ENCODE measurements around the gene ADD3. TPM values are rescaled to one million over a fixed set of nuclear protein-coding genes. Genes with fewer than 3 reads are reported as not detected.

ADD3 gene
- total RNA-seq, 1 donor, result 1,018 TPM

DNA sequence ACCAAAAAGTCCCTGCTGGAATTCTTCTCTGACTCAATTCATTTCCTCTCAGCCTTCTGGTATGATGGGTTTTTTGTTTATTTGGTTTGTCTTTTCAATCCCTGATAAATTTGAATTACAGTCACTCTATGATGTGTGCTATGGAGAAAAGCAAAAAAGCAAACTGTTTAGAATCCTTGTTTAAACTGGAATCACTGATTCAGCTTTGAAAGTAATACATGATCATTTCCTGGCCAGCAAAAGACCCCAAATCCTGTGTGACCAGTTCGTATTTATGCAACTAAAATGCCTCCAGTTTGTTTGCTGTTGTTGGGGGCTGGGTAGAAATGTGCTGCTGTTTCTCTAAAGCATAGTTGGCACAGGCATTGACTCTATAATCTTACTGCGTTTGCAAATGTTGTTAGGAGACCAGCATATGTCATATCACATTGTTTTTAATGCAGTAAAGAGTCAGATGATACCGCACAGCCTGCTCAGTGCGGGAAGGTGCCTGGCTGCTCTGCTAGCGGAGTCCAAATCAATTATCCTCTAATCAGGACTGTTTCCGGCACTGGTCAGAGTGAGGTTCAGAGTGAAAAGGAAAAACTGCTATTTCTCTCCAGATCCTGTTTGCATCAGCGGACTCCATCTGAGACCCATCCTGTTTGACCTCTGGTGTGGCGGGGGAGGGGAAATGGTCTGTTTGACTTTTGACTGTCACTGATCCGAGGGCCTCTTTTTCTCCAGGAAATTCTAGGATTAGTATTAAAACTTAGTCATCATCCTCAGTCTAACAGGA lies 40.6 kb upstream of the ADD3 start:
- DNase-seq (ENCODE audit: insufficient read length, low spot score, missing footprints), result peak; percentile 61
- Histone ChIP-seq H2AFZ (ENCODE audit: low read length) (peak overlapping the region; percentile 39), H3K27me3 (ENCODE audit: insufficient read depth, low read length) (no peaks in the 10 kb centered on the region), H3K4me3 (ENCODE audit: insufficient read depth, low read length) (peak overlapping the region; percentile 19), H3K79me2 (ENCODE audit: insufficient read depth, low read length) (no peaks in the 10 kb centered on the region), H3K4me2 (ENCODE audit: insufficient read depth, low read length) (peak overlapping the region; percentile 61), H4K20me1 (ENCODE audit: insufficient read depth, low read length) (no peaks in the 10 kb centered on the region), H3K9me3 (ENCODE audit: low read depth, low read length) (no peaks in the 10 kb centered on the region), H3K4me1 (ENCODE audit: insufficient read depth, low read length) (peaks cover 54% of the 10 kb centered on the region), H3K36me3 (ENCODE audit: insufficient read depth, low read length) (no peaks in the 10 kb centered on the region), H3K27ac (ENCODE audit: low read depth, low read length) (peak overlapping the region; percentile 85)
- TF ChIP-seq, protein P1, sequence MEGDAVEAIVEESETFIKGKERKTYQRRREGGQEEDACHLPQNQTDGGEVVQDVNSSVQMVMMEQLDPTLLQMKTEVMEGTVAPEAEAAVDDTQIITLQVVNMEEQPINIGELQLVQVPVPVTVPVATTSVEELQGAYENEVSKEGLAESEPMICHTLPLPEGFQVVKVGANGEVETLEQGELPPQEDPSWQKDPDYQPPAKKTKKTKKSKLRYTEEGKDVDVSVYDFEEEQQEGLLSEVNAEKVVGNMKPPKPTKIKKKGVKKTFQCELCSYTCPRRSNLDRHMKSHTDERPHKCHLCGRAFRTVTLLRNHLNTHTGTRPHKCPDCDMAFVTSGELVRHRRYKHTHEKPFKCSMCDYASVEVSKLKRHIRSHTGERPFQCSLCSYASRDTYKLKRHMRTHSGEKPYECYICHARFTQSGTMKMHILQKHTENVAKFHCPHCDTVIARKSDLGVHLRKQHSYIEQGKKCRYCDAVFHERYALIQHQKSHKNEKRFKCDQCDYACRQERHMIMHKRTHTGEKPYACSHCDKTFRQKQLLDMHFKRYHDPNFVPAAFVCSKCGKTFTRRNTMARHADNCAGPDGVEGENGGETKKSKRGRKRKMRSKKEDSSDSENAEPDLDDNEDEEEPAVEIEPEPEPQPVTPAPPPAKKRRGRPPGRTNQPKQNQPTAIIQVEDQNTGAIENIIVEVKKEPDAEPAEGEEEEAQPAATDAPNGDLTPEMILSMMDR (IDR thresholded peaks at IDR 0.05; ENCODE audit: extremely low read depth, low read depth, low read length), result no peak

DNA sequence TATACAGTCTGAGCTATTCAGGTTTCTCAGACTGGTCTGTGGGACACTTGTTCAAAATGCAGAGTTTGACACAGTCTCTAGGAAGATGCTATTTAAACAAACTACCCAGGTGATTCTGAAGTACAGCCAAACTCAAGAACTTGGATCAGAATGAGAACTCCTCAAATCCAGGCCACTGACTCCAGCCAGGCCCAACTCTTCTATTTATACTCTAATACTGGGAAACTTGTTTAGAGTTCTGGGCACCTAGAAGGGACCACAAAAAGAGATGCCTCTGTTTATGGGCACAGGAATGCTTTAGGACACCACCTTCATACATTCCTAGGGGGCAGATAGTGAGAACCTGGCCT lies 40.1 kb upstream of the ADD3 start:
- Histone ChIP-seq H3K9me3 (ENCODE audit: low read depth, low read length) (no peaks in the 10 kb centered on the region), H3K27me3 (ENCODE audit: insufficient read depth, low read length) (no peaks in the 10 kb centered on the region), H3K36me3 (ENCODE audit: insufficient read depth, low read length) (no peaks in the 10 kb centered on the region), H3K4me3 (ENCODE audit: insufficient read depth, low read length) (peak overlapping the region; percentile 19), H2AFZ (ENCODE audit: low read length) (peak overlapping the region; percentile 39), H3K27ac (ENCODE audit: low read depth, low read length) (peak overlapping the region; percentile 85), H3K79me2 (ENCODE audit: insufficient read depth, low read length) (no peaks in the 10 kb centered on the region), H4K20me1 (ENCODE audit: insufficient read depth, low read length) (no peaks in the 10 kb centered on the region), H3K4me2 (ENCODE audit: insufficient read depth, low read length) (peak overlapping the region; percentile 61), H3K4me1 (ENCODE audit: insufficient read depth, low read length) (peaks cover 49% of the 10 kb centered on the region)
- TF ChIP-seq, protein P1 (IDR thresholded peaks at IDR 0.05; ENCODE audit: extremely low read depth, low read depth, low read length), result no peak
- no peak for DNase-seq (ENCODE audit: insufficient read length, low spot score, missing footprints)

DNA sequence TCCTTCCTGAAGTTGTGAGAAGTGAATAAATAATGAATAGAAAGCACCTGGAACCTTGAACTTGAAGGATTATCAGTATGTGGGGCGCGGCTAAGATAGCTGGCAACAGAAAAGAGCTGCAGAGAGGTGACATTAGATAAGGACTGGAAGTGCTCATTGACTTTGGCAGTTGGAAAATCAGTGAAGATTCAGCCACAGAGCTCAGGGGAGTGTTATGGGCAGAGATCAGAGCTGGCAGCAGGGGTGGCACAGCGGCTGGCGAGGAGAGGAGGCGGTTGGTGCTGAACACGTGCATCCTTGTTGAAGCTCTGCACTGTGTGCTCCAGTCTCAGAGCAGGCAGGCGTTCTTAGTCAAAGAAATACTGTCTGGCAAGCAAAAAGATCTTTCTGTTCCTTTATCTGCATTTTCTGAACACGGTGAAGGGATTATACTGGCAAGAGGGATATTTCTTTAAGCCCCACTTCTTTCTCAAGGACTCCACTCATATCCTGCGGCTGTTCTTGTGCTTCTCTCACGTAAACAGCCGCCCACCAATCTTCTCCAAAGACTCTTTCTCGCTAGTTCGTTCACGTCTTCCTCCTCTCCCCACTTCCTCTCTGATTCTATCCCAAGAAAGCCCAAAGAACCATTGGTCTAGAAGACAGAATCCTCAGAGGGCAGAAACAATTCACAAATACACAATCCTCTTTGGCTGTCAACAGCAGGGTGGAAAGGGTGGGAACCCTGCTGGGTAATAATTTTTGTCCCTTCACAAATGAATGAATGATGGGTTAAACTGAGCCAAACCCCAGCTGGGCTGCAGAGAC lies 38.6 kb upstream of the ADD3 start:
- H4K20me1 ChIP-seq (ENCODE audit: insufficient read depth, low read length), result no peaks in the 10 kb centered on the region
- no peak overlapping the region for H3K4me2 ChIP-seq (ENCODE audit: insufficient read depth, low read length)
- TF ChIP-seq, protein P1 (IDR thresholded peaks at IDR 0.05; ENCODE audit: extremely low read depth, low read depth, low read length), result no peak
- peaks cover 36% of the 10 kb centered on the region for H3K4me1 ChIP-seq (ENCODE audit: insufficient read depth, low read length)
- no peaks in the 10 kb centered on the region for H3K9me3 ChIP-seq (ENCODE audit: low read depth, low read length)
- no peaks in the 10 kb centered on the region for H3K36me3 ChIP-seq (ENCODE audit: insufficient read depth, low read length)
- no peaks in the 10 kb centered on the region for H3K79me2 ChIP-seq (ENCODE audit: insufficient read depth, low read length)
- H3K4me3 ChIP-seq (ENCODE audit: insufficient read depth, low read length), result no peak overlapping the region
- peak overlapping the region; percentile 19 for H2AFZ ChIP-seq (ENCODE audit: low read length)
- no peak overlapping the region for H3K27ac ChIP-seq (ENCODE audit: low read depth, low read length)
- no peak for DNase-seq (ENCODE audit: insufficient read length, low spot score, missing footprints)
- H3K27me3 ChIP-seq (ENCODE audit: insufficient read depth, low read length), result no peaks in the 10 kb centered on the region

DNA sequence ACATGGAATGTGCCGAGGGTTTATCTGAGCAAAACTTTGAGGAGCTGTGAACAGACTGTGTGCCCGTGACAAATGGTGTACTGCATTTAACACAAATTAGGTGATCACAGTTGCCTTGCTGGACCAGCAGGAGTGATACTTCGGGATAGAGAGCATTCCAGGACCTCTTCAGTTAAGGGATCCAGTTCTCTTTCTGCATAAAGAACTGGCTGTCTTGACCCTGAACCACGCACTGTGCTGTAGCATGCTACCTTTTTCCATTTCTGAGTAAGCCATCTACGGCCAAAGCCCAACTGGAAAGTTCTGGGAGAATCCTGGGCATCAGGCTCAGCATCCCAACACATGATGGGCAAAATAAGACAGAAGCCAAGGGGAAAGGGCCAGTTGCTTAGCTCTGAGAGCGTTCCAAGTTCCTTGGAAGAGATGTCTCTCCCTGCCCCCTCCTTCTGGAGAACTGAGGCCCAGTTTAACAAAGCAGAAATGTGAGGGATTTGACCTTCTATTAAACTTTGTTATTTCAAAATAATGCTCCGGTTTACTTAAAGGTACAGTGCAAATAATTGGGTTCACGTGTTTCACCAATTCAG lies 37.9 kb upstream of the ADD3 start:
- H3K36me3 ChIP-seq (ENCODE audit: insufficient read depth, low read length), result no peaks in the 10 kb centered on the region
- no peak overlapping the region for H3K4me2 ChIP-seq (ENCODE audit: insufficient read depth, low read length)
- H3K79me2 ChIP-seq (ENCODE audit: insufficient read depth, low read length), result no peaks in the 10 kb centered on the region
- H2AFZ ChIP-seq (ENCODE audit: low read length), result peak overlapping the region; percentile 19
- no peak for DNase-seq (ENCODE audit: insufficient read length, low spot score, missing footprints)
- no peak overlapping the region for H3K27ac ChIP-seq (ENCODE audit: low read depth, low read length)
- no peaks in the 10 kb centered on the region for H3K9me3 ChIP-seq (ENCODE audit: low read depth, low read length)
- H4K20me1 ChIP-seq (ENCODE audit: insufficient read depth, low read length), result no peaks in the 10 kb centered on the region
- no peaks in the 10 kb centered on the region for H3K27me3 ChIP-seq (ENCODE audit: insufficient read depth, low read length)
- H3K4me1 ChIP-seq (ENCODE audit: insufficient read depth, low read length), result peaks cover 36% of the 10 kb centered on the region
- no peak overlapping the region for H3K4me3 ChIP-seq (ENCODE audit: insufficient read depth, low read length)
- TF ChIP-seq, protein P1 (IDR thresholded peaks at IDR 0.05; ENCODE audit: extremely low read depth, low read depth, low read length), result no peak
